Measurements from ENCODE around the gene PDE3B. TPM values are rescaled to one million over a fixed set of nuclear protein-coding genes. Genes with fewer than 3 reads are reported as not detected.
"Not testable (repeated sequence)": the region's sequence is repeated elsewhere in the genome, so short reads cannot be mapped to it uniquely, and the experiment has no call there.

PDE3B gene
- total and polyA plus RNA-seq, 2 of the 8 experiments (the other 6 are each of a cell fraction or from before 2014, with no cell fraction given), result 2.7 to 10.9 TPM

- H3K56ac ChIP-seq (replicated peaks; ENCODE audit: insufficient read length, low read depth, low read length); H4K5ac ChIP-seq (ENCODE audit: insufficient read length, low read depth, low read length); H2BK5ac ChIP-seq (ENCODE audit: low read depth, low read length); H3K23ac ChIP-seq (ENCODE audit: insufficient read length); H3K4me3 ChIP-seq (ENCODE audit: extremely low read depth in 1 of 4, insufficient read depth in 2 of 4, low read depth in 3 of 4, low read length in 4 of 4); H3K14ac ChIP-seq (ENCODE audit: insufficient read length); H3K18ac ChIP-seq (ENCODE audit: extremely low read depth, low read length); H3K79me1 ChIP-seq (ENCODE audit: low read depth, low read length); H4K91ac ChIP-seq (replicated peaks; ENCODE audit: insufficient read length, low read length); H3K23me2 ChIP-seq (ENCODE audit: low read depth, low read length); H3K27me3 ChIP-seq (replicated peaks in 1 of 4; ENCODE audit: control insufficient read depth in 3 of 4, extremely low read depth in 1 of 4, insufficient read depth in 3 of 4, low read length in 3 of 4); H4K20me1 ChIP-seq (replicated peaks in 1 of 2; ENCODE audit: control insufficient read depth in 1 of 2, insufficient read depth in 2 of 2, low read length in 2 of 2); H3K9ac ChIP-seq (replicated peaks in 1 of 4; ENCODE audit: extremely low read depth in 1 of 4, low read depth in 3 of 4, low read length in 3 of 4); H4K8ac ChIP-seq (ENCODE audit: extremely low read depth, insufficient read depth, low read length); H3K79me2 ChIP-seq (ENCODE audit: control insufficient read depth in 1 of 2, insufficient read depth in 2 of 2, low read length in 2 of 2); H3K27ac ChIP-seq (ENCODE audit: low read depth, low read length); POLR2A ChIA-PET (ENCODE audit: partially characterized antibody); H2BK20ac ChIP-seq (ENCODE audit: low read length); DNase-seq (ENCODE audit: low read depth in 1 of 2, low spot score in 2 of 2); H2BK12ac ChIP-seq (ENCODE audit: low read depth, low read length); H2BK15ac ChIP-seq (ENCODE audit: low read length); H2AFZ ChIP-seq (ENCODE audit: low read length); H3K9me3 ChIP-seq (ENCODE audit: insufficient read depth in 2 of 2, low read depth in 1 of 2, low read length in 1 of 2); H3K4me1 ChIP-seq (replicated peaks in 1 of 4; ENCODE audit: control insufficient read depth in 3 of 4, insufficient read depth in 4 of 4, low read length in 3 of 4); H3K4me2 ChIP-seq (ENCODE audit: insufficient read depth in 1 of 2, low read depth in 2 of 2, low read length in 2 of 2); H3K4ac ChIP-seq (replicated peaks; ENCODE audit: insufficient read length, low read depth, low read length); FAIRE-seq; H2AK5ac ChIP-seq (ENCODE audit: low read depth, low read length); CTCF ChIA-PET (ENCODE audit: partially characterized antibody); H3K36me3 ChIP-seq (ENCODE audit: control insufficient read depth in 2 of 4, insufficient read depth in 4 of 4, low read length in 3 of 4); H2BK120ac ChIP-seq (replicated peaks; ENCODE audit: low read depth, low read length): not testable (repeated sequence)
- WGBS, 2 experiments (ENCODE audit: extremely low coverage in 1 of 2, insufficient coverage in 1 of 2, insufficient read length in 1 of 2, insufficient replicate concordance in 2 of 2, low coverage in 1 of 2, low lambda C conversion rate in 2 of 2, missing lambda C conversion rate in 1 of 2), result 90% methylated on average over 6 of the region's 6 CpGs; no CpG with 5 or more reads in 1 of the 2 experiments
These were observed 40.8 kb downstream of the PDE3B start for GRCh38 chr11:14684234-14684915.

All from H1 (cell line).